Activated CD4-positive, CD25-positive, alpha-beta regulatory T cell (primary cell): Measurements from ENCODE around the gene LTBP1.

ENCODE experiments used
- DNase-seq, 4 experiments: peaks; one replicate each; lab custom pipeline; 2025; lab: John Stamatoyannopoulos, UW

Gene LTBP1

GRCh38 chr2:33267043-33267442 lies 320.3 kb downstream of the LTBP1 start:
- DNase-seq = no peak

- no peak for DNase-seq
Observed at GRCh38 chr2:33267756-33268155, 321.0 kb downstream of the LTBP1 start.

- no peak for DNase-seq
Observed at GRCh38 chr2:33268246-33268831, 321.6 kb downstream of the LTBP1 start.

- DNase-seq = no peak
Observed at GRCh38 chr2:33272001-33272400, 325.2 kb downstream of the LTBP1 start.

- no peak for DNase-seq
Observed at GRCh38 chr2:33273479-33273878, 326.7 kb downstream of the LTBP1 start.

GRCh38 chr2:33274524-33274923 lies 327.8 kb downstream of the LTBP1 start:
- DNase-seq = no peak

- no peak for DNase-seq
Observed at GRCh38 chr2:33275689-33276444, 329.1 kb downstream of the LTBP1 start.

GRCh38 chr2:33277002-33277426 lies 330.3 kb downstream of the LTBP1 start:
- DNase-seq = no peak

- no peak for DNase-seq
Observed at GRCh38 chr2:33278245-33278943, 331.6 kb downstream of the LTBP1 start.

- no peak for DNase-seq
Observed at GRCh38 chr2:33284287-33284686, 337.5 kb downstream of the LTBP1 start.

- DNase-seq = no peak
Observed at GRCh38 chr2:33287507-33288005, 340.8 kb downstream of the LTBP1 start.

GRCh38 chr2:33288011-33288410 lies 341.3 kb downstream of the LTBP1 start:
- no peak for DNase-seq

- DNase-seq = no peak
Observed at GRCh38 chr2:33289961-33290360, 343.2 kb downstream of the LTBP1 start.

GRCh38 chr2:33291278-33292013 lies 344.7 kb downstream of the LTBP1 start:
- no peak for DNase-seq

- no peak for DNase-seq
Observed at GRCh38 chr2:33292063-33292462, 345.3 kb downstream of the LTBP1 start.

GRCh38 chr2:33292981-33293595 lies 346.3 kb downstream of the LTBP1 start:
- DNase-seq = no peak

- DNase-seq = no peak
Observed at GRCh38 chr2:33298233-33298632, 351.5 kb downstream of the LTBP1 start.

- DNase-seq = no peak
Observed at GRCh38 chr2:33301355-33301754, 354.6 kb downstream of the LTBP1 start.

- no peak for DNase-seq
Observed at GRCh38 chr2:33302348-33302747, 355.6 kb downstream of the LTBP1 start.

GRCh38 chr2:33304032-33304864 lies 357.5 kb downstream of the LTBP1 start:
- DNase-seq = no peak
